H1 (cell line): ENCODE measurements around the gene KATNBL1. TPM values are rescaled to one million over a fixed set of nuclear protein-coding genes. Genes with fewer than 3 reads are reported as not detected.

Source experiments
- CTCF ChIA-PET: fragments of 300-600 bp; sonication (Branson Sonifier 250); formaldehyde crosslinking; loops from one replicate; lab custom pipeline; 2021; ENCODE audit not compliant: partially characterized antibody; lab: Charles Lee
- POLR2A ChIA-PET: fragments of 300-600 bp; sonication (Branson Sonifier 250); formaldehyde crosslinking; loops from one replicate; lab custom pipeline; 2021; ENCODE audit warnings: inconsistent platforms; ENCODE audit not compliant: partially characterized antibody; lab: Charles Lee
- DNase-seq, 2 experiments: peaks; one replicate each; pipeline versions ENCODE4 v3.0.0 to v3.0.0-alpha.2; 2010 to 2022; ENCODE audit warnings: low spot score in 2 of 2, low read depth in 1 of 2, mixed read lengths in 1 of 2
- FAIRE-seq: peaks from 2 replicates; lab custom pipeline; 2011; peaks lifted over from hg19 to GRCh38; lab: Jason Lieb, UNC
- H2AFZ ChIP-seq: 2 replicates; pipeline ENCODE4 v1.8.1; 2012; ENCODE audit warnings: low read length, inconsistent platforms
- H2AK5ac ChIP-seq: 2 replicates; pipeline ENCODE4 v1.6.1; 2013; ENCODE audit warnings: low read depth, low read length
- H2BK120ac ChIP-seq: replicated peaks from 2 replicates; pipeline ENCODE3; 2013; ENCODE audit warnings: low read depth, low read length, inconsistent platforms
- H2BK12ac ChIP-seq: 2 replicates; pipeline ENCODE4 v1.6.1; 2013; ENCODE audit warnings: low read depth, low read length
- H2BK15ac ChIP-seq: 2 replicates; pipeline ENCODE4 v1.6.1; 2013; ENCODE audit warnings: low read length
- H2BK20ac ChIP-seq: 2 replicates; pipeline ENCODE4 v1.6.1; 2013; ENCODE audit warnings: low read length
- H2BK5ac ChIP-seq: 2 replicates; pipeline ENCODE4 v1.6.1; 2013; ENCODE audit warnings: low read depth, low read length
- H3K14ac ChIP-seq: 2 replicates; pipeline ENCODE4 v1.6.1; 2013; ENCODE audit warnings: inconsistent platforms; ENCODE audit not compliant: insufficient read length
- H3K18ac ChIP-seq: 2 replicates; pipeline ENCODE4 v1.6.1; 2013; ENCODE audit warnings: low read length; ENCODE audit errors: extremely low read depth
- H3K23ac ChIP-seq: 2 replicates; pipeline ENCODE4 v1.6.1; 2013; ENCODE audit warnings: inconsistent platforms; ENCODE audit not compliant: insufficient read length
- H3K23me2 ChIP-seq: 2 replicates; pipeline ENCODE4 v1.6.1; 2013; ENCODE audit warnings: low read depth, low read length
- H3K27ac ChIP-seq: 2 replicates; pipeline ENCODE4 v1.6.1; 2011; ENCODE audit warnings: low read depth, low read length, inconsistent platforms
- H3K27me3 ChIP-seq, 4 experiments: replicated peaks in 1 of 4; 1 replicate in 1 of 4; 2 replicates in 3 of 4; pipeline versions ENCODE4 v1.6.1 to v1.8.1; 2011 to 2013; ENCODE audit warnings: low read length in 3 of 4, mild to moderate bottlenecking in 3 of 4, inconsistent platforms in 2 of 4, mixed read lengths in 2 of 4, moderate library complexity in 1 of 4; ENCODE audit not compliant: control insufficient read depth in 3 of 4, insufficient read depth in 3 of 4; ENCODE audit errors: extremely low read depth in 1 of 4
- H3K36me3 ChIP-seq, 4 experiments: 2 replicates each; pipeline versions ENCODE4 v1.6.1 to v1.8.1; 2011 to 2013; ENCODE audit warnings: mild to moderate bottlenecking in 4 of 4, low read length in 3 of 4, moderate library complexity in 2 of 4, control low read depth in 1 of 4, inconsistent platforms in 1 of 4; ENCODE audit not compliant: insufficient read depth in 4 of 4, control insufficient read depth in 2 of 4
- H3K4ac ChIP-seq: replicated peaks from 2 replicates; pipeline ENCODE3; 2013; ENCODE audit warnings: low read length, low read depth, mixed read lengths, inconsistent platforms; ENCODE audit not compliant: insufficient read length
- H3K4me1 ChIP-seq, 4 experiments: replicated peaks in 1 of 4; 1 replicate in 1 of 4; 2 replicates in 3 of 4; pipeline versions ENCODE4 v1.6.1 to v1.8.1; 2011 to 2013; ENCODE audit warnings: low read length in 3 of 4, inconsistent platforms in 2 of 4, mixed read lengths in 1 of 4; ENCODE audit not compliant: insufficient read depth in 4 of 4, control insufficient read depth in 3 of 4
- H3K4me2 ChIP-seq, 2 experiments: 2 replicates each; pipeline versions ENCODE4 v1.6.1 to v1.8.1; 2011 to 2013; ENCODE audit warnings: low read depth in 2 of 2, low read length in 2 of 2, control low read depth in 1 of 2, inconsistent platforms in 1 of 2, mild to moderate bottlenecking in 1 of 2; ENCODE audit not compliant: insufficient read depth in 1 of 2
- H3K4me3 ChIP-seq, 4 experiments: fragments of 200-600, 300-600 bp in 1 of 4; sonication (generic), shearing (Covaris generic), sonication (Bioruptor Twin) in 1 of 4; 2 replicates each; pipeline versions ENCODE4 v1.5.1 to v1.8.1; 2011 to 2016; ENCODE audit warnings: low read length in 4 of 4, low read depth in 3 of 4, control low read depth in 2 of 4, inconsistent platforms in 2 of 4, mild to moderate bottlenecking in 2 of 4, mixed read lengths in 1 of 4, moderate library complexity in 1 of 4; ENCODE audit not compliant: insufficient read depth in 2 of 4; ENCODE audit errors: extremely low read depth in 1 of 4
- H3K56ac ChIP-seq: replicated peaks from 2 replicates; pipeline ENCODE3; 2013; ENCODE audit warnings: low read depth, mild to moderate bottlenecking, mixed read lengths, low read length, inconsistent platforms; ENCODE audit not compliant: insufficient read length
- H3K79me1 ChIP-seq: 2 replicates; pipeline ENCODE4 v1.6.1; 2013; ENCODE audit warnings: low read depth, low read length, control low read depth
- H3K79me2 ChIP-seq, 2 experiments: 2 replicates each; pipeline versions ENCODE4 v1.6.1 to v1.8.1; 2012 to 2013; ENCODE audit warnings: low read length in 2 of 2, mild to moderate bottlenecking in 2 of 2, inconsistent platforms in 1 of 2; ENCODE audit not compliant: insufficient read depth in 2 of 2, control insufficient read depth in 1 of 2
- H3K9ac ChIP-seq, 4 experiments: replicated peaks in 1 of 4; 1 replicate in 1 of 4; 2 replicates in 3 of 4; pipeline versions ENCODE4 v1.6.1 to v1.8.1; 2011 to 2013; ENCODE audit warnings: low read depth in 3 of 4, low read length in 3 of 4, control low read depth in 2 of 4, mild to moderate bottlenecking in 2 of 4, moderate library complexity in 2 of 4, inconsistent platforms in 1 of 4; ENCODE audit errors: extremely low read depth in 1 of 4
- H3K9me3 ChIP-seq, 2 experiments: 2 replicates each; pipeline versions ENCODE4 v1.6.1 to v1.8.1; 2012 to 2013; ENCODE audit warnings: mild to moderate bottlenecking in 2 of 2, moderate library complexity in 2 of 2, control low read depth in 1 of 2, inconsistent platforms in 1 of 2, low read depth in 1 of 2, low read length in 1 of 2, mixed read lengths in 1 of 2; ENCODE audit not compliant: insufficient read depth in 2 of 2
- H4K20me1 ChIP-seq, 2 experiments: replicated peaks in 1 of 2; 2 replicates each; pipeline versions ENCODE3 to v1.8.1; 2011 to 2013; ENCODE audit warnings: inconsistent platforms in 2 of 2, low read length in 2 of 2, mild to moderate bottlenecking in 1 of 2; ENCODE audit not compliant: insufficient read depth in 2 of 2, control insufficient read depth in 1 of 2
- H4K5ac ChIP-seq: 2 replicates; pipeline ENCODE4 v1.6.1; 2013; ENCODE audit warnings: low read length, low read depth, mixed read lengths, inconsistent platforms; ENCODE audit not compliant: insufficient read length
- H4K8ac ChIP-seq: 2 replicates; pipeline ENCODE4 v1.8.0; 2013; ENCODE audit warnings: mild to moderate bottlenecking, moderate library complexity, low read length, inconsistent platforms; ENCODE audit not compliant: insufficient read depth; ENCODE audit errors: extremely low read depth
- H4K91ac ChIP-seq: replicated peaks from 2 replicates; pipeline ENCODE3; 2013; ENCODE audit warnings: low read length, mixed read lengths, inconsistent platforms; ENCODE audit not compliant: insufficient read length
- BACH1 ChIP-seq: IDR thresholded peaks from 2 replicates; pipeline ENCODE4 v1.6.1; 2012; ENCODE audit warnings: low read length, improper control_type of control experiment
- CEBPB ChIP-seq: IDR thresholded peaks from 2 replicates; pipeline ENCODE4 v1.6.1; 2012; ENCODE audit warnings: low read depth, low read length
- CHD2 ChIP-seq: IDR thresholded peaks from 2 replicates; pipeline ENCODE4 v1.6.1; 2012; ENCODE audit warnings: low read length, improper control_type of control experiment
- E2F6 ChIP-seq: IDR thresholded peaks from 2 replicates; pipeline ENCODE4 v1.6.1; 2012; ENCODE audit warnings: inconsistent platforms
- POLR2A ChIP-seq, 2 experiments: IDR thresholded peaks; 1 replicate in 1 of 2; 2 replicates in 1 of 2; pipeline ENCODE4 v1.6.1; 2011; ENCODE audit warnings: low read depth in 2 of 2, low read length in 2 of 2, mild to moderate bottlenecking in 2 of 2; ENCODE audit errors: control extremely low read depth in 1 of 2
- RNF2 ChIP-seq: fragments of 200-900, 300-1000 bp; sonication (generic); IDR thresholded peaks from 2 replicates; pipeline ENCODE4 v1.7.1; 2016; ENCODE audit warnings: borderline replicate concordance, low read depth, mild to moderate bottlenecking, antibody characterized with exemption, low read length; ENCODE audit not compliant: poor library complexity, severe bottlenecking; ENCODE audit errors: missing control alignments
- SP1 ChIP-seq: IDR thresholded peaks from 2 replicates; pipeline ENCODE4 v1.6.1; 2011; ENCODE audit warnings: low read depth, low read length
- SRF ChIP-seq: IDR thresholded peaks from 2 replicates; pipeline ENCODE4 v1.6.1; 2011; ENCODE audit warnings: mild to moderate bottlenecking, low read depth, low read length, moderate library complexity
- TAF1 ChIP-seq: IDR thresholded peaks from 2 replicates; pipeline ENCODE4 v1.6.1; 2011; ENCODE audit warnings: mild to moderate bottlenecking, low read depth, low read length
- WGBS, 2 experiments: shearing (Covaris generic) in 1 of 2; methylation state at CpG; one replicate each; pipeline versions ENCODE4 v1.1.6 to v1.1.7; 2013 to 2015; ENCODE audit warnings: low lambda C conversion rate in 2 of 2, mixed read lengths in 2 of 2, inconsistent platforms in 1 of 2, low coverage in 1 of 2, missing lambda C conversion rate in 1 of 2; ENCODE audit not compliant: insufficient replicate concordance in 2 of 2, insufficient coverage in 1 of 2, insufficient read length in 1 of 2; ENCODE audit errors: extremely low coverage in 1 of 2, missing lambda C conversion rate in 1 of 2; 5-methylcytosine and 5-hydroxymethylcytosine counted together
- polyA plus RNA-seq, 7 experiments: library from polyadenylated mRNA; depleted of rRNA in 3 of 7; stranded (reverse) in 5 of 7; unstranded in 2 of 7; fragments of >200 nt in 5 of 7; fragments of 200-250 nt in 2 of 7; gene quantifications; 1 replicate in 5 of 7; 2 replicates in 1 of 7; 4 replicates in 1 of 7; pipeline versions ENCODE4 v1.2.1 to v1.2.3, GENCODE V29; 2011 to 2013; ENCODE audit warnings: missing spikeins in 2 of 7, mixed read lengths in 2 of 7
- total RNA-seq: library from RNA; stranded (reverse); fragmentation: NEBNext Ultra II Directional; extraction: Animal tissue kit (Norgen Biotek cat#: 25700); gene quantifications from 2 replicates; pipeline ENCODE4 v1.2.1, GENCODE V29; 2021
- TF ChIP-seq, protein P1 (sequence below), 3 experiments: IDR thresholded peaks; 1 replicate in 2 of 3; 2 replicates in 1 of 3; pipeline versions ENCODE4 v1.5.1 to v1.6.1; 2011; ENCODE audit warnings: low read length in 3 of 3, mild to moderate bottlenecking in 3 of 3, inconsistent platforms in 2 of 3, low read depth in 1 of 3, moderate library complexity in 1 of 3; ENCODE audit not compliant: insufficient read depth in 1 of 3; ENCODE audit errors: control extremely low read depth in 1 of 3

Gene KATNBL1
- total and polyA plus RNA-seq, 2 of the 8 experiments (the other 6 are each of a cell fraction or from before 2014, with no cell fraction given), result 14.2 to 51.4 TPM

DNA sequence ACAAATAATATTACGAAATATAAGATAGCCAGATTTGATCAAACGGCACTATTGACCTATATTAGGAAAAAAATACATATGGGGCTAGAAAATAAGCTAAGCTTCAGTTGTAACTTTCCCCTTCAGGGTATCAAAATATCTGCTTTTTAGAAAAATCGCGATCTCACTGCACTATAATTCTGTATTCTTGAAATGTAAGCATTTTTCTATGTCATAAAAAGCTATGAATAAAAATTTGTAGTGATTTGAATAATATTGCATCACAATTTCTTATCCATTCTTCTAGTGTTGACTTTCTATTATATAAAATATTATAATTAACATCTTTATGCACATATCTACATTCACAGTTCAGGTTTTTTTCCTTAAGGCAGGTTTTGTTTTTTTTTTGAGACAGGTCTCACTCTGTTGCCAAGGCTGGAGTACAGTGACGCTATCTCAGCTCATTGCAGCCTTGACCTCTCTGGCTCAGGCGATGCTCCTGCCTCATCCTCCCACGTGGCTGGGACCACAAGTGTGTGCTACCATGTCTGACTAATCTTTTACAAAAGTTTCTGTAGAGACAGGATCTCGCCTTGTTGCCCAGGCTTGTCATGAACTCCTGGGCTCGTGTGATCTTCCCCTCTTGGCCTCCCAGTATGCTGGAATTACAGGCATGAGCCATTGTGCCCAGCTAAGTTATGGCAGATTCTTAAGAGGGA, 36.5 kb upstream of the KATNBL1 start:
- H3K36me3 ChIP-seq, result no peaks in the 10 kb centered on the region; a peak in 2 of 8 replicates
- FAIRE-seq (no peak), DNase-seq (no peak)
- H3K56ac ChIP-seq, result no peak overlapping the region
- 77% methylated on average over 9 of the region's 9 CpGs; no CpG with 5 or more reads in 1 of the 2 experiments for WGBS, 2 experiments
- no peak overlapping the region for H2BK120ac ChIP-seq
- no peak overlapping the region for H2AK5ac ChIP-seq
- no peak overlapping the region for H2BK12ac ChIP-seq
- H2BK15ac ChIP-seq, result no peak overlapping the region
- no peak overlapping the region for H3K9ac ChIP-seq
- no peak overlapping the region for H4K5ac ChIP-seq
- H3K79me1 ChIP-seq, result no peaks in the 10 kb centered on the region
- no peaks in the 10 kb centered on the region for H3K23me2 ChIP-seq
- no peak overlapping the region for H2BK20ac ChIP-seq
- H3K4me2 ChIP-seq, result no peak overlapping the region
- H4K20me1 ChIP-seq, result no peaks in the 10 kb centered on the region
- H4K91ac ChIP-seq, result no peak overlapping the region
- H3K18ac ChIP-seq, result no peak overlapping the region
- no peaks in the 10 kb centered on the region for H3K4me1 ChIP-seq
- TF ChIP-seq CHD2, result no peak
- TF ChIP-seq E2F6, result no peak
- TF ChIP-seq CEBPB, result no peak
- TF ChIP-seq RNF2, result no peak
- TF ChIP-seq POLR2A (IDR thresholded peaks at IDR 0.05; ENCODE audit: control extremely low read depth in 1 of 2, low read depth in 2 of 2, low read length in 2 of 2), result no peak
- TF ChIP-seq SP1, result no peak
- TF ChIP-seq SRF, result no peak
- TF ChIP-seq TAF1, result no peak
- TF ChIP-seq, protein P1, sequence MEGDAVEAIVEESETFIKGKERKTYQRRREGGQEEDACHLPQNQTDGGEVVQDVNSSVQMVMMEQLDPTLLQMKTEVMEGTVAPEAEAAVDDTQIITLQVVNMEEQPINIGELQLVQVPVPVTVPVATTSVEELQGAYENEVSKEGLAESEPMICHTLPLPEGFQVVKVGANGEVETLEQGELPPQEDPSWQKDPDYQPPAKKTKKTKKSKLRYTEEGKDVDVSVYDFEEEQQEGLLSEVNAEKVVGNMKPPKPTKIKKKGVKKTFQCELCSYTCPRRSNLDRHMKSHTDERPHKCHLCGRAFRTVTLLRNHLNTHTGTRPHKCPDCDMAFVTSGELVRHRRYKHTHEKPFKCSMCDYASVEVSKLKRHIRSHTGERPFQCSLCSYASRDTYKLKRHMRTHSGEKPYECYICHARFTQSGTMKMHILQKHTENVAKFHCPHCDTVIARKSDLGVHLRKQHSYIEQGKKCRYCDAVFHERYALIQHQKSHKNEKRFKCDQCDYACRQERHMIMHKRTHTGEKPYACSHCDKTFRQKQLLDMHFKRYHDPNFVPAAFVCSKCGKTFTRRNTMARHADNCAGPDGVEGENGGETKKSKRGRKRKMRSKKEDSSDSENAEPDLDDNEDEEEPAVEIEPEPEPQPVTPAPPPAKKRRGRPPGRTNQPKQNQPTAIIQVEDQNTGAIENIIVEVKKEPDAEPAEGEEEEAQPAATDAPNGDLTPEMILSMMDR (IDR thresholded peaks at IDR 0.05; ENCODE audit: control extremely low read depth in 1 of 3, insufficient read depth in 1 of 3, low read depth in 1 of 3, low read length in 3 of 3), result no peak
- no peak for TF ChIP-seq BACH1
- ChIA-PET POLR2A (no interaction called here), CTCF (interaction anchor here (0.7 to 1.2 kb wide), 2 partner anchors 137 to 149 kb away, joined by 3 read pairs; no protein-coding TSS in a partner anchor)
- no peak overlapping the region for H2AFZ ChIP-seq
- no peak overlapping the region for H3K27ac ChIP-seq
- no peak overlapping the region for H3K4me3 ChIP-seq
- H3K27me3 ChIP-seq, result no peaks in the 10 kb centered on the region
- H3K4ac ChIP-seq, result no peak overlapping the region
- no peak overlapping the region for H3K23ac ChIP-seq
- H2BK5ac ChIP-seq, result no peak overlapping the region
- H3K79me2 ChIP-seq, result no peaks in the 10 kb centered on the region
- H3K9me3 ChIP-seq, result no peaks in the 10 kb centered on the region
- H4K8ac ChIP-seq, result no peak overlapping the region
- no peak overlapping the region for H3K14ac ChIP-seq
